K562 (cell line): ENCODE measurements around the gene OR2AJ1. TPM values are rescaled to one million over a fixed set of nuclear protein-coding genes. Genes with fewer than 3 reads are reported as not detected.
A peak's percentile ranks its signal among the peaks of the same experiment; 100 is the strongest.

Experiments used
- ARID3A ChIP-seq: IDR thresholded peaks from 2 replicates; pipeline ENCODE4 v1.6.1; 2012; ENCODE audit warnings: low read depth, low read length, improper control_type of control experiment, borderline replicate concordance
- CBX3 ChIP-seq, 2 experiments: IDR thresholded peaks; 1 replicate in 1 of 2; 2 replicates in 1 of 2; pipeline ENCODE4 v1.6.1; 2012; ENCODE audit warnings: inconsistent platforms in 2 of 2, low read length in 2 of 2, borderline replicate concordance in 1 of 2, control low read depth in 1 of 2
- CGGBP1 ChIP-seq: fragments of 250-450 bp; sonication (Bioruptor Pico); IDR thresholded peaks from 2 replicates; pipeline ENCODE4 v1.9.0; 2021; ENCODE audit warnings: mild to moderate bottlenecking
- DIDO1 ChIP-seq: fragments of 450-650 bp; IDR thresholded peaks from 2 replicates; pipeline ENCODE4 v1.6.1; 2016; ENCODE audit warnings: low read depth, missing biosample characterization, missing genetic modification characterization
- EP300 ChIP-seq: IDR thresholded peaks from 2 replicates; pipeline ENCODE4 v1.6.1; 2012; ENCODE audit warnings: low read length, improper control_type of control experiment
- KAT2B ChIP-seq: IDR thresholded peaks from one replicate; pipeline ENCODE4 v1.6.1; 2012; ENCODE audit warnings: low read depth, mild to moderate bottlenecking, control low read depth, inconsistent platforms, low read length, moderate library complexity
- LEF1 ChIP-seq: fragments of 450-650 bp; IDR thresholded peaks from 2 replicates; pipeline ENCODE4 v1.6.1; 2016; ENCODE audit warnings: mild to moderate bottlenecking
- MAFG ChIP-seq: fragments of 450-650 bp; conservative IDR thresholded peaks from 2 replicates; pipeline ENCODE4 v1.6.1; 2016; ENCODE audit warnings: missing genetic modification characterization, missing compliant biosample characterization
- MAFK ChIP-seq: IDR thresholded peaks from 2 replicates; pipeline ENCODE4 v1.6.1; 2011; ENCODE audit warnings: low read length, improper control_type of control experiment
- MBD2 ChIP-seq: sonication (generic); IDR thresholded peaks from 2 replicates; pipeline ENCODE4 v1.6.1; 2016; ENCODE audit warnings: low read depth, borderline replicate concordance
- MEF2D ChIP-seq: conservative IDR thresholded peaks from 2 replicates; pipeline ENCODE4 v1.6.1; 2016; ENCODE audit warnings: low read depth, missing genetic modification characterization, missing compliant biosample characterization
- MNT ChIP-seq, 2 experiments: fragments of 450-650 bp; conservative IDR thresholded peaks; 2 replicates each; pipeline ENCODE4 v1.6.1; 2017; ENCODE audit warnings: mild to moderate bottlenecking in 2 of 2, moderate library complexity in 2 of 2
- NR3C1 ChIP-seq: sonication (generic); formaldehyde crosslinking; IDR thresholded peaks from 2 replicates; pipeline ENCODE4 v1.8.1; 2022; ENCODE audit warnings: missing genetic modification reagents
- PBX2 ChIP-seq, 2 experiments: IDR thresholded peaks in 1 of 2; conservative IDR thresholded peaks in 1 of 2; 2 replicates each; pipeline ENCODE4 v1.6.1; 2016; ENCODE audit warnings: low read depth in 2 of 2, mild to moderate bottlenecking in 1 of 2, missing compliant biosample characterization in 1 of 2, missing genetic modification characterization in 1 of 2, moderate library complexity in 1 of 2
- POLR2AphosphoS5 ChIP-seq: IDR thresholded peaks from 2 replicates; pipeline ENCODE4 v1.6.1; 2011; ENCODE audit warnings: mild to moderate bottlenecking, low read depth, low read length, moderate library complexity; ENCODE audit not compliant: control insufficient read depth, insufficient read depth
- POLR2H ChIP-seq: IDR thresholded peaks from 2 replicates; pipeline ENCODE4 v1.6.1; 2016; ENCODE audit warnings: missing genetic modification characterization, low read depth, mild to moderate bottlenecking, control low read depth, missing compliant biosample characterization, moderate library complexity
- SAFB2 ChIP-seq: fragments of 200-400 bp; formaldehyde crosslinking; IDR thresholded peaks from 2 replicates; pipeline ENCODE4 v1.6.1; 2018; ENCODE audit warnings: borderline replicate concordance, low read length, low read depth, moderate library complexity; ENCODE audit not compliant: severe bottlenecking
- STAT5A ChIP-seq: IDR thresholded peaks from 2 replicates; pipeline ENCODE4 v1.6.1; 2012; ENCODE audit warnings: low read length, inconsistent platforms, borderline replicate concordance
- TEAD4 ChIP-seq, 2 experiments: sonication (generic) in 1 of 2; formaldehyde crosslinking in 1 of 2; IDR thresholded peaks; 2 replicates each; pipeline versions ENCODE4 v1.6.1 to v1.8.0; 2012 to 2022; ENCODE audit warnings: borderline replicate concordance in 1 of 2, inconsistent platforms in 1 of 2, low read length in 1 of 2, mild to moderate bottlenecking in 1 of 2, missing genetic modification reagents in 1 of 2
- ZNF212 ChIP-seq: fragments of 450-650 bp; formaldehyde crosslinking; IDR thresholded peaks from 2 replicates; pipeline ENCODE4 v1.4.0; 2020; ENCODE audit warnings: mild to moderate bottlenecking
- ZNF696 ChIP-seq: fragments of 250-450 bp; sonication (Bioruptor Pico); conservative IDR thresholded peaks from 2 replicates; pipeline ENCODE4 v1.4.0; 2020; ENCODE audit warnings: mild to moderate bottlenecking, moderate library complexity
- ZNF707 ChIP-seq: fragments of 250-450 bp; sonication (Bioruptor Pico); conservative IDR thresholded peaks from 2 replicates; pipeline ENCODE4 v1.8.0; 2022; ENCODE audit warnings: inconsistent platforms, mild to moderate bottlenecking, moderate library complexity
- polyA plus RNA-seq, 8 experiments: library from polyadenylated mRNA; depleted of rRNA in 4 of 8; stranded (reverse) in 5 of 8; unstranded in 3 of 8; fragments of >200 nt; fragmentation: Nextera tagmentation in 2 of 8; fragmentation: Illumina TruSeq in 1 of 8; extraction: Ambion mirVana in 2 of 8; extraction: Trizol in 1 of 8; gene quantifications; 2 replicates each; pipeline versions ENCODE4 v1.2.1 to v1.2.3, GENCODE V29; 2011 to 2014; ENCODE audit warnings: inconsistent platforms in 1 of 8, missing spikeins in 1 of 8
- total RNA-seq, 7 experiments: library from RNA; depleted of rRNA in 6 of 7; stranded (reverse); fragments of >200 nt in 6 of 7; fragmentation: Illumina TruSeq in 2 of 7; extraction: Trizol in 2 of 7; gene quantifications; 2 replicates each; pipeline versions ENCODE4 v1.2.1 to v1.2.3, GENCODE V29; 2011 to 2021; ENCODE audit warnings: low replicate concordance in 1 of 7

The OR2AJ1 gene
- total and polyA plus RNA-seq, 9 of the 15 experiments (the other 6 are each of a cell fraction or from before 2014, with no cell fraction given) = not detected

- TF ChIP-seq PBX2 (CRISPR knock-in tag; IDR thresholded peaks at IDR 0.05; ENCODE audit: low read depth) (no peak), PBX2 (tag; conservative IDR thresholded peaks at IDR 0.05; ENCODE audit: low read depth) (peak; percentile 74), CBX3 (IDR thresholded peaks at IDR 0.05; ENCODE audit: borderline replicate concordance in 1 of 2, low read length in 2 of 2) (no peak), MAFK (no peak; the same call in 1 of the 2 replicates), CGGBP1 (no peak), DIDO1 (tag) (no peak), MNT (conservative IDR thresholded peaks at IDR 0.05) (peak in 1 of 2 experiments; percentile 34; a peak in 1 of 4 replicates), KAT2B (no peak), ARID3A (no peak), STAT5A (0 out of 2 replicates have a peak, but pooled peaks have one; percentile 12), SAFB2 (no peak), POLR2H (tag) (0 out of 2 replicates have a peak, but pooled peaks have one; percentile 50), LEF1 (peak; percentile 79), MAFG (tag) (peak; percentile 65), MEF2D (tag) (no peak), POLR2AphosphoS5 (no peak), ZNF696 (CRISPR knock-in tag) (no peak), ZNF707 (CRISPR knock-in tag) (no peak), MBD2 (no peak), NR3C1 (no peak), EP300 (peak; percentile 71; the same call in 1 of the 2 replicates), TEAD4 (IDR thresholded peaks at IDR 0.05; ENCODE audit: low read length) (peak; percentile 58), TEAD4 (CRISPR knock-in tag; IDR thresholded peaks at IDR 0.05; ENCODE audit: borderline replicate concordance) (no peak), ZNF212 (CRISPR knock-in tag) (peak; percentile 90; the same call in 1 of the 2 replicates)
Measured at GRCh38 chr1:247906504-247907047, 18.1 kb upstream of the OR2AJ1 start (continued).
